ENCODE results near the gene C5AR1. TPM values are rescaled to one million over a fixed set of nuclear protein-coding genes. Genes with fewer than 3 reads are reported as not detected.

C5AR1 gene
- total and polyA plus RNA-seq, 7 experiments from 2014 or later = 0.14 to 205 (median 5.9) TPM; not detected in 1

DNA sequence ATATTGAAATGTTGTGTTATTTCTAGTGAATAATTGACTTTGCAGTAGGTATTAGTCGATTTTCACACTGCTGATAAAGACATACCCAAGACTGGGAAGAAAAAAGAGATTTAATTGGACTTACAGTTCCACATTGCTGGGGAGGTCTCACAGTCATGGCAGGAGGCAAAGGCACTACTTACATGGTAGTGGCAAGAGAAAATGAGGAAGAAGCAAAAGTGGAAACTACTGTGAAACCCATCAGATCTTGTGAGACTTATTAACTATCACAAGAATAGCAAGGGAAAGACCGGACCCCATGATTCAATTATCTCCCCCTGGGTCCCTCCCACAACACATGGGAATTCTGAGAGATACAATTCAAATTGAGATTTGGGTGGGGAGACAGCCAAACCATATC, 12.4 kb downstream of the C5AR1 start:
- intact Hi-C loops (cut with micrococcal nuclease) = no loop called here
- no peak overlapping the region for H3K4me3 Mint-ChIP-seq
- peaks cover 8 to 35% (median 35%) of the 10 kb centered on the region in 5 donors for H3K27me3 Mint-ChIP-seq
- DNase-seq = no peak
- H3K9me3 Mint-ChIP-seq = peaks cover 0 to 7% (median 0%) of the 10 kb centered on the region in 11 donors
- H3K4me1 ChIP-seq (ENCODE audit: control insufficient read depth in 2 of 2, insufficient read depth in 2 of 2, low read length in 2 of 2) = no peaks in the 10 kb centered on the region
- H3K27me3 ChIP-seq (ENCODE audit: control insufficient read depth in 2 of 2, insufficient read depth in 2 of 2, low read length in 2 of 2) = no peaks in the 10 kb centered on the region
- POLR2A ChIA-PET = no interaction called here
- peaks cover 0 to 9% (median 0%) of the 10 kb centered on the region in 7 donors for H3K4me1 Mint-ChIP-seq
- no peaks in the 10 kb centered on the region for H3K9me3 ChIP-seq (ENCODE audit: control insufficient read depth in 2 of 3, low read length in 3 of 3)
- H3K27ac ChIP-seq (ENCODE audit: low read depth, low read length) = no peak overlapping the region
- H3K36me3 Mint-ChIP-seq = peaks cover 0 to 10% (median 3%) of the 10 kb centered on the region in 5 donors
- CTCF ChIA-PET = no interaction called here
- H3K4me3 ChIP-seq (ENCODE audit: low read length) = no peak overlapping the region
- no peak overlapping the region for H3K27ac Mint-ChIP-seq
- H3K36me3 ChIP-seq (ENCODE audit: control insufficient read depth in 2 of 3, insufficient read depth in 3 of 3, low read length in 3 of 3) = no peaks in the 10 kb centered on the region
- no peak for ATAC-seq

DNA sequence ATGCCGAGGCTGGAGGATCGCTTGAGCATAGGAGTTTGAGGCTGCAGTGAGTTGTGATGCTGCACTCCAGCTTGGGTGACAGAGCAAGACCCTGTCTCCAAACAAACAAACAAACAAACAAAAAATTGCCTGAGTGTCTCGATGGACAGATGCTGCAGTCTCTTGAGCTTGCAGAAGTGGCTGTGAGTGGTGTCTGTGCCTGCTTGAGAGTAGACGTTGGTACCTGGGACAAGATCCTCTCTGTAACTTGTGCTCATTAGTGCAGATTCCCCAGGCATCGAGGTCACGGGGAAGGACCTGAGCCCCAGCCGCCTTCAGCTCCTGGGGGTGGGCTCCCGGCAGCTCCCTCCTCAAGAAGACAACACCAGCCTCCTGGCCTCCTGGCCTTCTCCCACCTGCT, 13.7 kb downstream of the C5AR1 start:
- no peak for ATAC-seq
- no peak for DNase-seq
- intact Hi-C loops (cut with micrococcal nuclease) = no loop called here
- Histone ChIP-seq H3K9me3 (ENCODE audit: control insufficient read depth in 2 of 3, low read length in 3 of 3) (no peaks in the 10 kb centered on the region), H3K27me3 (ENCODE audit: control insufficient read depth in 2 of 2, insufficient read depth in 2 of 2, low read length in 2 of 2) (no peaks in the 10 kb centered on the region), H3K36me3 (ENCODE audit: control insufficient read depth in 2 of 3, insufficient read depth in 3 of 3, low read length in 3 of 3) (no peaks in the 10 kb centered on the region), H3K4me1 (ENCODE audit: control insufficient read depth in 2 of 2, insufficient read depth in 2 of 2, low read length in 2 of 2) (no peaks in the 10 kb centered on the region), H3K27ac (ENCODE audit: low read depth, low read length) (no peak overlapping the region), H3K4me3 (ENCODE audit: low read length) (no peak overlapping the region)
- Mint-ChIP-seq H3K4me1 (peaks cover 0 to 9% (median 0%) of the 10 kb centered on the region in 7 donors), H3K27me3 (peaks cover 6 to 38% (median 34%) of the 10 kb centered on the region in 5 donors), H3K4me3 (no peak overlapping the region), H3K27ac (no peak overlapping the region), H3K9me3 (peaks cover 0 to 7% (median 0%) of the 10 kb centered on the region in 11 donors), H3K36me3 (peaks cover 0 to 10% (median 3%) of the 10 kb centered on the region in 5 donors)
- CTCF ChIA-PET = interaction anchor here (0.6 kb wide), 1 partner anchor 636 kb away, joined by 4 read pairs; no protein-coding TSS in a partner anchor
- POLR2A ChIA-PET = interaction anchor here (1.0 kb wide), 1 partner anchor 14 kb away, joined by 3 read pairs; the partner anchor contains the start of gene C5AR1

DNA sequence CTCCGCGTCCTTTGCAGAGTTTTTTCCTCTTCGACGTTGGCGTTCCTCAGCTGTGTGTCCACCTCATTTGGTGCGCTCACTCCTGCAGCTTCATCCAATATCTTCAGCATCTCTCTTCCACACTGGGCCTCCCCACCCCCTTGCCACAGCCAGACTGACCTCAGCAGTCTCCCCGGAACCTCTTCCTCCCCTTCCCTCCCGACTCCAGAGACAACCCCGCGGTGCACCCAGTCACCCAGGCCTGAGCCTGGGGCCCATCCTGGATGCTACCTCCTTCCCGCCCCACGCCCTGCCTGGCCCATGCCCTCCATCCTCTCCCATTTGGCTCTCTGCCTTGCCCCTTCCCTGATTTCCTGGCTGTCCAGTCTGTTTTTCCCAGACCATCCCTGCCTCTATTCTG, 14.2 kb downstream of the C5AR1 start:
- no peak overlapping the region for H3K27ac ChIP-seq (ENCODE audit: low read depth, low read length)
- no peaks in the 10 kb centered on the region for H3K36me3 ChIP-seq (ENCODE audit: control insufficient read depth in 2 of 3, insufficient read depth in 3 of 3, low read length in 3 of 3)
- no peak overlapping the region for H3K4me3 ChIP-seq (ENCODE audit: low read length)
- H3K36me3 Mint-ChIP-seq = peaks cover 0 to 10% (median 3%) of the 10 kb centered on the region in 5 donors
- no peak overlapping the region for H3K27ac Mint-ChIP-seq
- ChIA-PET CTCF (interaction anchor here (0.6 kb wide), 1 partner anchor 637 kb away, joined by 4 read pairs; no protein-coding TSS in a partner anchor), POLR2A (interaction anchor here (1.0 kb wide), 1 partner anchor 14 kb away, joined by 3 read pairs; the partner anchor contains the start of gene C5AR1)
- H3K9me3 ChIP-seq (ENCODE audit: control insufficient read depth in 2 of 3, low read length in 3 of 3) = no peaks in the 10 kb centered on the region
- H3K4me1 ChIP-seq (ENCODE audit: control insufficient read depth in 2 of 2, insufficient read depth in 2 of 2, low read length in 2 of 2) = no peaks in the 10 kb centered on the region
- intact Hi-C loops (cut with micrococcal nuclease) = no loop called here
- H3K27me3 Mint-ChIP-seq = peaks cover 6 to 38% (median 32%) of the 10 kb centered on the region in 5 donors
- DNase-seq (no peak), ATAC-seq (no peak)
- peaks cover 0 to 9% (median 0%) of the 10 kb centered on the region in 7 donors for H3K4me1 Mint-ChIP-seq
- no peak overlapping the region for H3K4me3 Mint-ChIP-seq
- no peaks in the 10 kb centered on the region for H3K27me3 ChIP-seq (ENCODE audit: control insufficient read depth in 2 of 2, insufficient read depth in 2 of 2, low read length in 2 of 2)
- H3K9me3 Mint-ChIP-seq = peaks cover 0 to 7% (median 0%) of the 10 kb centered on the region in 11 donors

DNA sequence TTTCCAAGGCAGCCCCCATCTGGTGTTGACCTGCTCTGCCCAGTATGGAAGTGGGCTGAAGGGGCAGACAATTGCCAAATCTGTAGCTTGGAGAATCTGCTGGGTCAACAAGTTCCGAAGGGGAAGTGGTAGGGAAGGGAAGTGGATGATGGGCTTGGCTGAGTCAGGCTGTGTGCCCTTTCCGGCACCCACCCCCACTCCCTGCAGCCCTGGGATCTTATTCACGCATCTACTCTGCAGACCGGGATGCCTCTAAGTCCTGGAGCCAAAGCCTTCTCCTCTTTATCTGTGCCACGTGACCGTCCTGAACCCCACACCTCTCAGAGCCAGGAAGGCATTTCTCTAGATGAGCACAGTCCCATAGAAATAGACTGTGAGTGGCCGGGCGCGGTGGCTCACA, 14.8 kb downstream of the C5AR1 start:
- peaks cover 0 to 7% (median 0%) of the 10 kb centered on the region in 11 donors for H3K9me3 Mint-ChIP-seq
- CTCF ChIA-PET = no interaction called here
- DNase-seq (no peak), ATAC-seq (peak; percentile 86)
- H3K9me3 ChIP-seq (ENCODE audit: control insufficient read depth in 2 of 3, low read length in 3 of 3) = no peaks in the 10 kb centered on the region
- no peak overlapping the region for H3K4me3 ChIP-seq (ENCODE audit: low read length)
- H3K36me3 Mint-ChIP-seq = peaks cover 0 to 10% (median 3%) of the 10 kb centered on the region in 5 donors
- H3K27me3 ChIP-seq (ENCODE audit: control insufficient read depth in 2 of 2, insufficient read depth in 2 of 2, low read length in 2 of 2) = no peaks in the 10 kb centered on the region
- peaks cover 6 to 38% (median 32%) of the 10 kb centered on the region in 5 donors for H3K27me3 Mint-ChIP-seq
- H3K27ac ChIP-seq (ENCODE audit: low read depth, low read length) = no peak overlapping the region
- POLR2A ChIA-PET = no interaction called here
- no peak overlapping the region for H3K27ac Mint-ChIP-seq
- peaks cover 0 to 9% (median 0%) of the 10 kb centered on the region in 7 donors for H3K4me1 Mint-ChIP-seq
- H3K4me1 ChIP-seq (ENCODE audit: control insufficient read depth in 2 of 2, insufficient read depth in 2 of 2, low read length in 2 of 2) = no peaks in the 10 kb centered on the region
- intact Hi-C loops (cut with micrococcal nuclease) = no loop called here
- no peak overlapping the region for H3K4me3 Mint-ChIP-seq
- H3K36me3 ChIP-seq (ENCODE audit: control insufficient read depth in 2 of 3, insufficient read depth in 3 of 3, low read length in 3 of 3) = no peaks in the 10 kb centered on the region

DNA sequence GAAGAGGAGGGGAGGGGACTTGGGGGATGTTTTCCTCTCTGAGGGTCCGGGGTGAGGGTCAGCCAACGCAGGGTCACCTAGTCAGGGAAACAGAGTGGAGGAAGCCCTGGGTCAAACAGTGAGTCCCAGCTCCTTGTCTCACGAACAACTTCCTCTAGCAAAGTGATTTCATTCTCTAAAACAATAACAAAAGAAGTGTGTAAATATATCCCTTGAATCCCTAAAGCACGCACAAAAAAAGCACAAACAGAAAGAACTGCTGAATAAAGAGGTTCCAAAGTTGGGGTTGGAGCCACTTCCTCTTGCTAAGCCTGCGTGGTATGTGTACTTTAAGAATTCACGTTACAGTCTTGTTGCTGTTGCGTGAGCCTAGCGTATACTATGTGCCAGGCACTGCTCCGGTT, 20.8 kb downstream of the C5AR1 start:
- no peak overlapping the region for H3K4me3 ChIP-seq (ENCODE audit: low read length)
- intact Hi-C loops (cut with micrococcal nuclease) = no loop called here
- H3K4me1 ChIP-seq (ENCODE audit: control insufficient read depth in 2 of 2, insufficient read depth in 2 of 2, low read length in 2 of 2) = no peaks in the 10 kb centered on the region
- no peaks in the 10 kb centered on the region for H3K36me3 ChIP-seq (ENCODE audit: control insufficient read depth in 2 of 3, insufficient read depth in 3 of 3, low read length in 3 of 3)
- H3K4me1 Mint-ChIP-seq = peaks cover 0 to 5% (median 0%) of the 10 kb centered on the region in 7 donors
- no peak overlapping the region for H3K4me3 Mint-ChIP-seq
- H3K9me3 ChIP-seq (ENCODE audit: control insufficient read depth in 2 of 3, low read length in 3 of 3) = no peaks in the 10 kb centered on the region
- ChIA-PET CTCF (interaction anchor here (0.6 kb wide), 1 partner anchor 1260 kb away, joined by 3 read pairs; no protein-coding TSS in a partner anchor), POLR2A (interaction anchor here (0.6 kb wide), 2 partner anchors 93 to 1726 kb away, joined by 4 to 5 read pairs; no protein-coding TSS in a partner anchor)
- H3K27me3 ChIP-seq (ENCODE audit: control insufficient read depth in 2 of 2, insufficient read depth in 2 of 2, low read length in 2 of 2) = no peaks in the 10 kb centered on the region
- ATAC-seq (peak; percentile 67), DNase-seq (no peak)
- H3K27ac ChIP-seq (ENCODE audit: low read depth, low read length) = no peak overlapping the region
- peaks cover 0 to 3% (median 0%) of the 10 kb centered on the region in 11 donors for H3K9me3 Mint-ChIP-seq
- H3K36me3 Mint-ChIP-seq = no peaks in the 10 kb centered on the region
- H3K27me3 Mint-ChIP-seq = peaks cover 0 to 16% (median 8%) of the 10 kb centered on the region in 5 donors
- H3K27ac Mint-ChIP-seq = peak overlapping the region in 1 of 9 donors; percentile 68

DNA sequence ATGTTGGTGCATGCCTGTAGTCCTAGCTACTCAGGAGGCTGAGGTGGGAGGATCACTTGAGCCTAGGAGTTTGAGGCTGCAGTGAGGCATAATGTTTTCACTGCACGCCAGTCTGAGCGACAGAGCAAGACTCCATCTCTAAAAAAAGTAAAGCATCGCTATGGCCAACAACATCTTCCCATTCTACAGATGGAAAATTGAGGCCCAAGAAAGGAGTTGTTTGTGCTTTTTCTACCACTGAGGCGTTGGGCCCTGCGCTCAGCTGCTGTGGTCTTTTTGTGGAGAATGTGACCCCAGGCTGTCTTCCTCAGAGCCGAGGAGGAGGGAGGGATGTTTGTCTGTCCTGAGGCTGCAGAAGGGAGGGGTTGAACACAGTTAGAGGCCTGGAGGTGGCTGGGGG, 21.8 kb downstream of the C5AR1 start:
- Mint-ChIP-seq H3K4me3 (no peak overlapping the region), H3K9me3 (peaks cover 0 to 3% (median 0%) of the 10 kb centered on the region in 11 donors), H3K4me1 (peaks cover 2 to 11% (median 4%) of the 10 kb centered on the region in 7 donors), H3K27me3 (peaks cover 0 to 9% (median 2%) of the 10 kb centered on the region in 5 donors), H3K36me3 (no peaks in the 10 kb centered on the region), H3K27ac (no peak overlapping the region)
- H3K27ac ChIP-seq (ENCODE audit: low read depth, low read length) = no peak overlapping the region
- ChIA-PET CTCF (no interaction called here), POLR2A (interaction anchor here (0.6 kb wide), 1 partner anchor 10 kb away, joined by 3 read pairs; no protein-coding TSS in a partner anchor)
- H3K27me3 ChIP-seq (ENCODE audit: control insufficient read depth in 2 of 2, insufficient read depth in 2 of 2, low read length in 2 of 2) = no peaks in the 10 kb centered on the region
- no peaks in the 10 kb centered on the region for H3K36me3 ChIP-seq (ENCODE audit: control insufficient read depth in 2 of 3, insufficient read depth in 3 of 3, low read length in 3 of 3)
- H3K4me3 ChIP-seq (ENCODE audit: low read length) = no peak overlapping the region
- ATAC-seq (no peak), DNase-seq (no peak)
- peaks cover under 1 to 6% of the 10 kb centered on the region in 2 donors for H3K4me1 ChIP-seq (ENCODE audit: control insufficient read depth in 2 of 2, insufficient read depth in 2 of 2, low read length in 2 of 2)
- intact Hi-C loops (cut with micrococcal nuclease) = no loop called here
- H3K9me3 ChIP-seq (ENCODE audit: control insufficient read depth in 2 of 3, low read length in 3 of 3) = no peaks in the 10 kb centered on the region

All from naive thymus-derived CD4-positive, alpha-beta T cell (primary cell).